HepG2 (cell line): ENCODE measurements around the gene COQ8A. TPM values are rescaled to one million over a fixed set of nuclear protein-coding genes. Genes with fewer than 3 reads are reported as not detected.

Source experiments
- ATF1 ChIP-seq: IDR thresholded peaks from 2 replicates; pipeline ENCODE4 v1.6.1; 2016; ENCODE audit warnings: mild to moderate bottlenecking, control low read depth
- GPN1 ChIP-seq: sonication (generic); formaldehyde crosslinking; IDR thresholded peaks from 2 replicates; pipeline ENCODE4 v1.5.1; 2020; ENCODE audit warnings: missing genetic modification reagents, borderline replicate concordance
- HCFC1 ChIP-seq: fragments of 150-350 bp; IDR thresholded peaks from 2 replicates; pipeline ENCODE4 v1.6.1; 2014; ENCODE audit warnings: low read depth, low read length
- HDAC2 ChIP-seq: sonication (generic); formaldehyde crosslinking; IDR thresholded peaks from 2 replicates; pipeline ENCODE4 v1.4.0; 2020; ENCODE audit warnings: missing genetic modification reagents
- HNRNPL ChIP-seq: fragments of 200-400 bp; formaldehyde crosslinking; IDR thresholded peaks from 2 replicates; pipeline ENCODE4 v1.6.1; 2017; ENCODE audit warnings: mild to moderate bottlenecking, low read depth, low read length
- KDM5B ChIP-seq: sonication (generic); formaldehyde crosslinking; IDR thresholded peaks from 2 replicates; pipeline ENCODE4 v1.4.0; 2020; ENCODE audit warnings: missing genetic modification reagents, mild to moderate bottlenecking, borderline replicate concordance
- MYC ChIP-seq: sonication (generic); formaldehyde crosslinking; IDR thresholded peaks from 2 replicates; pipeline ENCODE4 v1.9.0; 2021; ENCODE audit warnings: missing genetic modification reagents, borderline replicate concordance
- NR2C2 ChIP-seq: sonication (generic); formaldehyde crosslinking; IDR thresholded peaks from 2 replicates; pipeline ENCODE4 v1.4.0; 2020; ENCODE audit warnings: missing genetic modification reagents, mild to moderate bottlenecking, moderate library complexity, borderline replicate concordance
- PCBP1 ChIP-seq: fragments of 200-400 bp; formaldehyde crosslinking; IDR thresholded peaks from 2 replicates; pipeline ENCODE4 v1.6.1; 2017; ENCODE audit warnings: mild to moderate bottlenecking, low read depth, low read length, borderline replicate concordance
- POLR2AphosphoS2 ChIP-seq: IDR thresholded peaks from 2 replicates; pipeline ENCODE4 v1.6.1; 2011; ENCODE audit warnings: low read depth, low read length, improper control_type of control experiment
- REPIN1 ChIP-seq: sonication (generic); formaldehyde crosslinking; IDR thresholded peaks from 2 replicates; pipeline ENCODE4 v1.8.0; 2022; ENCODE audit warnings: missing genetic modification reagents, low read depth, mild to moderate bottlenecking, borderline replicate concordance
- TBX2 ChIP-seq: sonication (generic); formaldehyde crosslinking; IDR thresholded peaks from 2 replicates; pipeline ENCODE4 v1.5.0; 2020; ENCODE audit warnings: missing genetic modification reagents, mild to moderate bottlenecking, borderline replicate concordance
- TEAD3 ChIP-seq: optimal IDR thresholded peaks from 2 replicates; pipeline ENCODE3; 2016; ENCODE audit warnings: borderline replicate concordance
- THYN1 ChIP-seq: sonication (generic); formaldehyde crosslinking; IDR thresholded peaks from 2 replicates; pipeline ENCODE4 v1.8.1; 2023; ENCODE audit warnings: low read depth, mild to moderate bottlenecking, moderate library complexity, missing genetic modification reagents, borderline replicate concordance
- ZBTB20 ChIP-seq: sonication (generic); formaldehyde crosslinking; IDR thresholded peaks from 2 replicates; pipeline ENCODE4 v1.8.1; 2023; ENCODE audit warnings: missing genetic modification reagents, low read depth, mild to moderate bottlenecking, borderline replicate concordance
- ZNF333 ChIP-seq: sonication (generic); formaldehyde crosslinking; IDR thresholded peaks from 2 replicates; pipeline ENCODE4 v1.4.0; 2020; ENCODE audit warnings: mild to moderate bottlenecking, missing genetic modification reagents, borderline replicate concordance
- ZNF350 ChIP-seq: sonication (generic); formaldehyde crosslinking; IDR thresholded peaks from 2 replicates; pipeline ENCODE4 v1.4.0; 2020; ENCODE audit warnings: mild to moderate bottlenecking, low read depth, missing genetic modification reagents, borderline replicate concordance
- ZNF75D ChIP-seq: sonication (generic); formaldehyde crosslinking; IDR thresholded peaks from 2 replicates; pipeline ENCODE4 v1.8.1; 2023; ENCODE audit warnings: missing genetic modification reagents, mild to moderate bottlenecking, borderline replicate concordance
- ZNF775 ChIP-seq: sonication (generic); formaldehyde crosslinking; IDR thresholded peaks from 2 replicates; pipeline ENCODE4 v1.4.0; 2020; ENCODE audit warnings: missing genetic modification reagents, mild to moderate bottlenecking, moderate library complexity, borderline replicate concordance
- ZNF780A ChIP-seq: sonication (generic); formaldehyde crosslinking; IDR thresholded peaks from 2 replicates; pipeline ENCODE4 v1.8.0; 2022; ENCODE audit warnings: mild to moderate bottlenecking, missing genetic modification reagents, moderate library complexity
- polyA plus RNA-seq, 8 experiments: library from polyadenylated mRNA; depleted of rRNA in 3 of 8; stranded (reverse) in 7 of 8; unstranded in 1 of 8; fragments of >200 nt; fragmentation: Illumina TruSeq in 4 of 8; extraction: Trizol in 4 of 8; gene quantifications; 2 replicates each; pipeline versions ENCODE4 v1.2.1 to v1.2.3, GENCODE V29; 2011 to 2016; ENCODE audit warnings: low read depth in 4 of 8, missing spikeins in 1 of 8, mixed read lengths in 1 of 8; ENCODE audit not compliant: insufficient read depth in 1 of 8
- total RNA-seq, 5 experiments: library from RNA; depleted of rRNA; stranded (reverse); fragments of >200 nt; fragmentation: Illumina TruSeq; extraction: Trizol; gene quantifications; 2 replicates each; pipeline ENCODE4 v1.2.3, GENCODE V29; 2016; ENCODE audit warnings: low read depth in 1 of 5
- TF ChIP-seq, protein P1 (sequence below): sonication (generic); formaldehyde crosslinking; IDR thresholded peaks from 2 replicates; pipeline ENCODE4 v1.8.1; 2023; ENCODE audit warnings: mild to moderate bottlenecking, missing genetic modification reagents
- TF ChIP-seq, protein P2 (sequence below), 2 experiments: sonication (generic) in 1 of 2; formaldehyde crosslinking in 1 of 2; IDR thresholded peaks; 2 replicates each; pipeline versions ENCODE4 v1.5.1 to v1.6.1; 2011 to 2020; ENCODE audit warnings: borderline replicate concordance in 1 of 2, low read depth in 1 of 2, low read length in 1 of 2, mild to moderate bottlenecking in 1 of 2, missing genetic modification reagents in 1 of 2, moderate library complexity in 1 of 2
- TF ChIP-seq, protein P3 (sequence below): sonication (generic); formaldehyde crosslinking; IDR thresholded peaks from 2 replicates; pipeline ENCODE4 v1.4.0; 2020; ENCODE audit warnings: mild to moderate bottlenecking, missing genetic modification reagents
- TF ChIP-seq, protein P4 (sequence below): sonication (generic); formaldehyde crosslinking; IDR thresholded peaks from 2 replicates; pipeline ENCODE4 v1.4.0; 2020; ENCODE audit warnings: missing genetic modification reagents

COQ8A gene
- total and polyA plus RNA-seq, 2 of the 13 experiments (the other 11 are each of a cell fraction or from before 2014, with no cell fraction given) = 60.4 to 88.7 TPM

DNA sequence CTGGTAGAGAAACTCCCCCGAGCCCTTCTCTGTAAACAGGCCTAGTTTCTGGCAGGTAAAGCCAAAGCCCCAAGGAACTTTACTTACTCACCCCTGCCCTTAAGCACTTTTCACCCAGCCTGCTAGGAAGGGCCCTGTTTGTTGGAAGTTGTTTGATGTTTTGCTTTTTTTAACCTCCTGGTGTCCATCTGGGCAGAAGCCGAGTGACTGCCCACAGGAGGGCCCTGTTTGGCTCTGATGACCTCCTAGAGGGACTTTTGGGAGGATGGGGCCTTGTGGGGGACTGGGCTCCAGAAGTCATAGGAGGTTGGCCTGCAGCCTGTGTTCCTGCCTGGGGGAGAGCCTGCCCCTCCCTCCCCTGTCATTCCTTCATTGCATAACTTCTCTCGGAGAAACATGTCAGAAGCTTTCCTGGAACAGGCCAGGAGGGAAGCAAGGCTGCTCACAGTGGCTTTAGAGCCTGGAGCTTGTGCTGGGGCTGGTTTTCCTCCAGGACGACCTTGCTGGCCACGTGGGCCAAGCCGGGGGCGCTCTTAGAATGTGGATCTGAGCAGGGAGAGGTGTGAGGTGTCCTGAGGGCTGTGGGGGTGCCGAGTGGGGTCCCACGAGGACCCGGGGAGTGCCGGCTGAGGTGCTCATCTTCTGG lies 33.9 kb downstream of the COQ8A start (continued):
- TF ChIP-seq TBX2 (CRISPR knock-in tag) (peak; percentile 65; the same call in 1 of the 2 replicates), ZNF333 (CRISPR knock-in tag) (0 out of 2 replicates have a peak, but pooled peaks have one; percentile 48), NR2C2 (CRISPR knock-in tag) (no peak), HCFC1 (no peak), TEAD3 (peak; percentile 50), HNRNPL (no peak), ZBTB20 (CRISPR knock-in tag) (no peak), KDM5B (no peak), HDAC2 (CRISPR knock-in tag) (no peak), ZNF775 (CRISPR knock-in tag) (no peak), THYN1 (CRISPR knock-in tag) (no peak), GPN1 (CRISPR knock-in tag) (no peak), ZNF75D (CRISPR knock-in tag) (no peak), ATF1 (CRISPR knock-in tag) (no peak), POLR2AphosphoS2 (no peak), MYC (CRISPR knock-in tag) (peak; percentile 62; the same call in 1 of the 2 replicates), ZNF350 (CRISPR knock-in tag) (0 out of 2 replicates have a peak, but pooled peaks have one; percentile 8), PCBP1 (no peak), REPIN1 (CRISPR knock-in tag) (no peak), ZNF780A (CRISPR knock-in tag) (no peak)
- TF ChIP-seq, protein P1, sequence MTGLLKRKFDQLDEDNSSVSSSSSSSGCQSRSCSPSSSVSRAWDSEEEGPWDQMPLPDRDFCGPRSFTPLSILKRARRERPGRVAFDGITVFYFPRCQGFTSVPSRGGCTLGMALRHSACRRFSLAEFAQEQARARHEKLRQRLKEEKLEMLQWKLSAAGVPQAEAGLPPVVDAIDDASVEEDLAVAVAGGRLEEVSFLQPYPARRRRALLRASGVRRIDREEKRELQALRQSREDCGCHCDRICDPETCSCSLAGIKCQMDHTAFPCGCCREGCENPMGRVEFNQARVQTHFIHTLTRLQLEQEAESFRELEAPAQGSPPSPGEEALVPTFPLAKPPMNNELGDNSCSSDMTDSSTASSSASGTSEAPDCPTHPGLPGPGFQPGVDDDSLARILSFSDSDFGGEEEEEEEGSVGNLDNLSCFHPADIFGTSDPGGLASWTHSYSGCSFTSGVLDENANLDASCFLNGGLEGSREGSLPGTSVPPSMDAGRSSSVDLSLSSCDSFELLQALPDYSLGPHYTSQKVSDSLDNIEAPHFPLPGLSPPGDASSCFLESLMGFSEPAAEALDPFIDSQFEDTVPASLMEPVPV (CRISPR knock-in tag) = no peak
- TF ChIP-seq, protein P2, sequence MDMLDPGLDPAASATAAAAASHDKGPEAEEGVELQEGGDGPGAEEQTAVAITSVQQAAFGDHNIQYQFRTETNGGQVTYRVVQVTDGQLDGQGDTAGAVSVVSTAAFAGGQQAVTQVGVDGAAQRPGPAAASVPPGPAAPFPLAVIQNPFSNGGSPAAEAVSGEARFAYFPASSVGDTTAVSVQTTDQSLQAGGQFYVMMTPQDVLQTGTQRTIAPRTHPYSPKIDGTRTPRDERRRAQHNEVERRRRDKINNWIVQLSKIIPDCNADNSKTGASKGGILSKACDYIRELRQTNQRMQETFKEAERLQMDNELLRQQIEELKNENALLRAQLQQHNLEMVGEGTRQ (IDR thresholded peaks at IDR 0.05; ENCODE audit: low read depth, low read length) = no peak
- TF ChIP-seq, protein P2 (CRISPR knock-in tag; IDR thresholded peaks at IDR 0.05; ENCODE audit: borderline replicate concordance) = peak; percentile 48; the same call in 1 of the 2 replicates
- TF ChIP-seq, protein P3, sequence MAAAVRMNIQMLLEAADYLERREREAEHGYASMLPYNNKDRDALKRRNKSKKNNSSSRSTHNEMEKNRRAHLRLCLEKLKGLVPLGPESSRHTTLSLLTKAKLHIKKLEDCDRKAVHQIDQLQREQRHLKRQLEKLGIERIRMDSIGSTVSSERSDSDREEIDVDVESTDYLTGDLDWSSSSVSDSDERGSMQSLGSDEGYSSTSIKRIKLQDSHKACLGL (CRISPR knock-in tag) = peak; percentile 60; the same call in 1 of the 2 replicates
- TF ChIP-seq, protein P4, sequence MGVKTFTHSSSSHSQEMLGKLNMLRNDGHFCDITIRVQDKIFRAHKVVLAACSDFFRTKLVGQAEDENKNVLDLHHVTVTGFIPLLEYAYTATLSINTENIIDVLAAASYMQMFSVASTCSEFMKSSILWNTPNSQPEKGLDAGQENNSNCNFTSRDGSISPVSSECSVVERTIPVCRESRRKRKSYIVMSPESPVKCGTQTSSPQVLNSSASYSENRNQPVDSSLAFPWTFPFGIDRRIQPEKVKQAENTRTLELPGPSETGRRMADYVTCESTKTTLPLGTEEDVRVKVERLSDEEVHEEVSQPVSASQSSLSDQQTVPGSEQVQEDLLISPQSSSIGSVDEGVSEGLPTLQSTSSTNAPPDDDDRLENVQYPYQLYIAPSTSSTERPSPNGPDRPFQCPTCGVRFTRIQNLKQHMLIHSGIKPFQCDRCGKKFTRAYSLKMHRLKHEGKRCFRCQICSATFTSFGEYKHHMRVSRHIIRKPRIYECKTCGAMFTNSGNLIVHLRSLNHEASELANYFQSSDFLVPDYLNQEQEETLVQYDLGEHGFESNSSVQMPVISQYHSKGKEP (CRISPR knock-in tag) = no peak
